ENCODE results near the gene AGPAT1.
"Not testable (repeated sequence)": the region's sequence is repeated elsewhere in the genome, so short reads cannot be mapped to it uniquely, and the experiment has no call there.

The AGPAT1 gene, protein sequence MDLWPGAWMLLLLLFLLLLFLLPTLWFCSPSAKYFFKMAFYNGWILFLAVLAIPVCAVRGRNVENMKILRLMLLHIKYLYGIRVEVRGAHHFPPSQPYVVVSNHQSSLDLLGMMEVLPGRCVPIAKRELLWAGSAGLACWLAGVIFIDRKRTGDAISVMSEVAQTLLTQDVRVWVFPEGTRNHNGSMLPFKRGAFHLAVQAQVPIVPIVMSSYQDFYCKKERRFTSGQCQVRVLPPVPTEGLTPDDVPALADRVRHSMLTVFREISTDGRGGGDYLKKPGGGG

GRCh38 chr6:32175711-32176475 is at the start of gene AGPAT1:
Gene AGPAT1, minus strand, starts transcription at chr6:32176084. Its CDS starts 4,588 bp downstream, at chr6:32171496.
- peak; percentile 92 for DNase-seq

DNA sequence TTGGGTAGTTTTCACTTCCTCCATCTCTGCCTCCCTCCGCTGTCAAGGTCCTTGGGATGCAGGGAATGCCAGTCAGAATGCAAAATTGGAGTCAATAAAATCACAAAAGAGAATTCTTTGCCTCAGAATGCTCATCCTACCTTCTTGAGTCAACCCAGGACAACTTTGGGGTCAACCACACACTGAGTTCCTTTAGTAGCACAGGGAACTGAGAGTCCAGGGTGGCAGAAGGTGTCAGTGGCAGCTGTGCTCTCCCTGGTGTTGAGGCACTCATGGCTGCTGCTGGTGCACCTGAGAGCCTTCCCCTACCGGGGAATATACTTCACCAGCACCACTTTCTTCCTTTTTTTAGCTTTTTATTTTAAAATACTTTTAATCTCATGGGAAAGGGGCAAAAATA is 48.8 kb upstream of the AGPAT1 start:
- no peak for DNase-seq

- no peak for DNase-seq
These were observed 47.7 kb upstream of the AGPAT1 start, which contains the start of gene NOTCH4 for GRCh38 chr6:32223258-32224235. Gene NOTCH4, minus strand, starts transcription at chr6:32224067. Its CDS starts 139 bp downstream, at chr6:32223928.

- DNase-seq, result no peak
These were observed 46.7 kb upstream of the AGPAT1 start for GRCh38 chr6:32222333-32223230.

- DNase-seq, result no peak
These were observed 44.1 kb upstream of the AGPAT1 start for GRCh38 chr6:32220021-32220420.

GRCh38 chr6:32218167-32218566 is 42.3 kb upstream of the AGPAT1 start:
- no peak for DNase-seq

- DNase-seq, result no peak
These were observed 41.1 kb upstream of the AGPAT1 start for GRCh38 chr6:32216998-32217397.

GRCh38 chr6:32216285-32216684 is 40.4 kb upstream of the AGPAT1 start:
- no peak for DNase-seq

GRCh38 chr6:32215617-32216016 is 39.7 kb upstream of the AGPAT1 start:
- DNase-seq, result no peak

GRCh38 chr6:32214126-32214525 is 38.2 kb upstream of the AGPAT1 start:
- DNase-seq, result no peak

DNA sequence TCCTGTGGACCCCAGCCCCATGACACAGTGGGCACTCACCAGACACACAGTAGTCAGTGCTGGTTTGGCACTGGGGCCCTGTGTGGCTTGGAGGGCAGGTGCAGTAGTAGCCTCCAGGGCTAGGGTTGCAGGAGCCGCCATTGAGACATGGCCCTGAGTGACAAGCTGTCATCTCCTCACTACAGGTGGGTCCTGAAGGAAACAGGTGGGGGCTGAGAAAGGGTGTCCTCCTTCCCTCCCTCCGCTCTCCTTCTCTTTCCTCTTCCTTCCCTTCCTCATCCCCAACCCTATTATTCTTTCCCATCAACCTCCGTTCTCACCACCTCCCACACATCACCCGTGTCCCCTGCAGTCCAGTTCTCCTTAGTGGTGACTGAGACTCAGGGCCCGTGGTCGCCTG is 37.8 kb upstream of the AGPAT1 start:
- DNase-seq, result no peak

DNA sequence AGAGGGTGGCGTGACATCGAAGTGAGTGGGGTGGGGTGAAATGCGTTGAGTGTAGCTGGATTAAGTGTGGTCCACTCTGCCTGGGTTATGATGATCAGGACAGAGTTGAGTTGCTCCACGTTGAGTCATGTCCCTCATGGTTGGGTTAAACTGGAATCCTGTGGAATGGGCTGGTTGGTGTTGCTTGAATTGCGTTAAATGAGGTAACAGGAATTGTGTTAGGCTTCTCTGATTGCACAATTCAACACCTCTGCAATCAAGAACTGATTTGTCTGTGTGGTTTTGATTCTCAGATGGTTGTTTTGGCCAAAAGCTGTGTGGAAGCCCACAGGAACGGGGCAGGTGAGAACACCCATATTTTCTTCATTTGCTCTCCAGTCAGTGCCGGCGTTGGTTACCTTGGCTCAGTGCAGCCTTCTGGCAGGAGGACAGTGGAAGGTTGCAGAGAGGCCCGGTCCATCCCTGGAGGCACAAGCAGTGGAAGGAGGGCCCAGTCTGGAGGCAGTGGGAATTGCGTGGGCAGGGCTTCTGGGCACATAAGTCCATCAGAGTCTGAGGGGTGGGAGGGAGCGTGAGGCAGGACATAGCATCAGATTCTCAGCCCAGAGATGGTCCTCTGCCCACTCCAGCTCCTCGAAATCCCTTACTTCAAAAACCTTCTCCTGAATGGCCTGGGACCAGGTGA is 36.3 kb upstream of the AGPAT1 start:
- no peak for DNase-seq

DNA sequence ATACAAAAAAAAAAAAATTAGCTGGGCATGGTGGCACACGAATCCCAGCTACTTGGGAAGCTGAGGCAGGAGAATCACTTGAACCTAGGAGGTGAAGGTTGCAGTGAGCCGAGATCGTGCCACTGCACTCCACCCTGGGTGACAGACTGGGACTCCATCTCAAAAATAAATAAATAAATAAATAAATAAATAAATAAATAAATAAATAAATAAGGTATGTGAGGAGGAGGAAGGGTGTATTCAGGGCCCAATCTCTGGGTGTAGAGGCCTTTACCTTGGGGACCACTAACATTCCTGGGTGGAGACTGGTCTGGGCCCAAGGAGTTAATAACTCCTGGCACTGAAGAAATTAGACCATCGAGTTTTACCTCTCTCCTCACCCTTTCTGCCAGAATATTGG is 35.5 kb upstream of the AGPAT1 start:
- DNase-seq, result not testable (repeated sequence)

- no peak for DNase-seq
These were observed 34.3 kb upstream of the AGPAT1 start for GRCh38 chr6:32210191-32210601.

DNA sequence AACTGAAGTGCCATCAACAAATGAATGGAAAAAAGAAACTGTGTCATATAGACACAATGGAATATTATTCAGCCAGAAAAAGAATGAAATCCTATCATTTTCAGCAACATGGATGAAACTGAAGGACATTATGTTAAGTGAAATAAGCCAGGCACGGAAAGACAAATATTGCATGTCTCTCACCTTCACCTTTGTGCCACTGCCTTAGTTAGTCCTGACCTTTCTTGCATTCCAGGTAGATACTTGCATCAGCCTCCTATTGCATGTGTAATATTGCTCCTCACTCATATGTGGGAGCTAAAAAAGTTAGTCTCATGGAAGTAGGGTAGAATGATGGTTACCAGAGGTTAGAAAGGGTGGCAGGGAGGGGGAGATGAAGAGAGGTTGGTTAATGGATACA is 33.1 kb upstream of the AGPAT1 start:
- no peak for DNase-seq

GRCh38 chr6:32204268-32204715 is 28.4 kb upstream of the AGPAT1 start:
- DNase-seq, result no peak

DNA sequence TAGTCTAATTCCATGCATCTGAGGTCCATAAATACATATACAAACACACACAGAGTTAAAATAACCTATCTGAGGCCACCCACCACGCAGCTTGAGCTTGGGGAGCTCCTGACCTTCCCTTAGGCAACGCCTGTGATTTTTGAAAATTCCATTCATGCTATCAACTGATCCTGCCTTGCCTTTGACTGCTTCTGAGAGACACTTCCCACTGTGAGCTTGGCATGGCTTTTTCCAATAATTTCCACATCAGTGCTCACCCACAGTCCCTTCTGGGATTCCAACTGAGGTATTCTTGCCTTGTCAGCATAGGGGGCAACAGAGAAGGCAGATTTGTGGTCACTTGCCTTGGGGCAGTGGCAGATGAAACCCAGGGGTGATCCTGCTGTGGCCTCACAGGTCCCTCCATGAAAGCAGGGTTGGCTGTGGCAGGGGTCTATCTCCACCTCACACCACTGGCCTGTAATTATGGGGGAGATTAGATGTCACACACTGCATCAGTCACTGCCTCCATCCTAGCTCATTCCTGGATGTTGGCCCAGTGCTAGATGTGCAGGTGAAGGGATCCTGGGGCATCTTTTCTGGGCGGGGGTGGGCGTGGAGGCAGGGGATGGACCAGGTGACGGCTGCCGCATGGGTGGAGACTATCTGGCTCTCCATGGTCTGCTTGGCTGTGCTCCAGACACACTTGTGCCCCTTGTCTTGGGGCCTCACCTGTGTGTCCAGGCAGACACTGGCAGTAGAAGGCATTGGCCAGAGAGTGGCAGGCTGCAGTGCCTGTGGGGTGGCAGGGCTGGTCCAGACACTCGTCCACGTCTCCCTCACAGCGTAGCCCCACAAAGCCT is 27.8 kb upstream of the AGPAT1 start:
- no peak for DNase-seq

GRCh38 chr6:32202186-32202585 is 26.3 kb upstream of the AGPAT1 start:
- DNase-seq, result no peak

GRCh38 chr6:32200711-32201475 is 25.0 kb upstream of the AGPAT1 start:
- DNase-seq, result no peak

GRCh38 chr6:32198866-32199265 is 23.0 kb upstream of the AGPAT1 start:
- DNase-seq, result no peak
